Adrenal gland (tissue), 12 donors: Measurements from ENCODE around the gene VWF. TPM values are rescaled to one million over a fixed set of nuclear protein-coding genes. Genes with fewer than 3 reads are reported as not detected.
A peak's percentile ranks its signal among the peaks of the same experiment; 100 is the strongest.

Source experiments
- DNase-seq, 7 donors: peaks; one replicate each; pipeline ENCODE4 v3.0.0-alpha.2; 2019 to 2020
- H3K27ac ChIP-seq, 5 donors: fragments of 200-600 bp; sonication (generic) in 4 of 5; 1 replicate in 3 of 5; 2 replicates in 2 of 5; pipeline versions ENCODE4 v1.5.1 to v1.8.0; 2016 to 2020; ENCODE audit warnings: mild to moderate bottlenecking in 1 of 5
- H3K27me3 ChIP-seq: fragments of 200-600 bp; 2 replicates; pipeline ENCODE4 v1.8.0; 2021
- H3K36me3 ChIP-seq, 2 donors: fragments of 200-600 bp; replicated peaks in 1 of 2; 1 replicate in 1 of 2; 2 replicates in 1 of 2; pipeline versions ENCODE4 v1.5.1 to v1.8.0; 2018 to 2022
- H3K4me1 ChIP-seq, 2 donors: fragments of 200-600 bp; replicated peaks in 1 of 2; 1 replicate in 1 of 2; 2 replicates in 1 of 2; pipeline versions ENCODE4 v1.5.1 to v1.8.0; 2018 to 2021
- H3K4me3 ChIP-seq, 4 donors: fragments of 200-600 bp; sonication (generic) in 3 of 4; one replicate each; pipeline ENCODE4 v1.5.1; 2016 to 2018
- H3K9me3 ChIP-seq, 3 donors: fragments of 200-600 bp; sonication (generic) in 1 of 3; replicated peaks in 1 of 3; 1 replicate in 2 of 3; 2 replicates in 1 of 3; pipeline versions ENCODE4 v1.5.1 to v1.8.0; 2016 to 2021
- POLR2A ChIP-seq, 2 donors: fragments of 450-650 bp; IDR thresholded peaks; one replicate each; pipeline ENCODE4 v1.6.1; 2017; ENCODE audit warnings: antibody characterized with exemption in 2 of 2, mild to moderate bottlenecking in 2 of 2, moderate library complexity in 1 of 2
- WGBS, 4 donors: extraction: QIAGEN DNeasy Blood & Tissue Kit in 2 of 4; methylation state at CpG; one replicate each; pipeline versions ENCODE4 v1.1.5 to v1.1.7; 2013 to 2017; 5-methylcytosine and 5-hydroxymethylcytosine counted together
- intact Hi-C, 2 donors: fragments of 100-400 bp; cut with DNase I; formaldehyde crosslinking; loops; one replicate each; pipeline versions ENCODE4 v1.14.1 to v1.15.0; 2022 to 2023
- polyA plus RNA-seq, 3 donors: library from polyadenylated mRNA; stranded (reverse); fragments of 200-250 nt in 2 of 3; fragments of 350-450 nt in 1 of 3; fragmentation: Illumina TruSeq in 1 of 3; extraction: RNeasy Lipid Tissue Mini Kit (QIAGEN cat#74804) in 1 of 3; gene quantifications; one replicate each; pipeline ENCODE4 v1.2.3, GENCODE V29; 2013 to 2014
- total RNA-seq, 9 donors: library from RNA; depleted of rRNA in 4 of 9; stranded (reverse); fragments of >200 nt in 4 of 9; fragments of 120-200 nt in 1 of 9; fragmentation: NEBNext Ultra II Directional in 1 of 9; extraction: Animal tissue kit (Norgen Biotek cat#: 25700) in 1 of 9; gene quantifications; one replicate each; pipeline versions ENCODE4 v1.1.0 to v1.2.4, GENCODE V29; 2013 to 2023
- TF ChIP-seq, protein P1 (sequence below), 6 experiments: fragments of 450-650 bp in 4 of 6; fragments of 200-600 bp in 2 of 6; sonication (generic) in 1 of 6; IDR thresholded peaks; 1 replicate in 5 of 6; 2 replicates in 1 of 6; pipeline versions ENCODE4 v1.5.1 to v1.8.0; 2016 to 2021; ENCODE audit warnings: antibody characterized with exemption in 6 of 6, mild to moderate bottlenecking in 2 of 6, moderate library complexity in 1 of 6
- donor health status: healthy with polysubstance abuse.
- donor health status: Bipolar disorder and iron deficiency.
- donor health status: DM: yes; HTN: yes; CAD: no.
- donor health status: DM: no; HTN: no; CAD: no.
- donor health status: DM: no; HTN: no; CAD: no.
- donor health status: DM: yes; HTN: yes; CAD: no.

Gene VWF
- total and polyA plus RNA-seq, 12 donors = 2.0 to 60.1 (median 36.2) TPM

DNA sequence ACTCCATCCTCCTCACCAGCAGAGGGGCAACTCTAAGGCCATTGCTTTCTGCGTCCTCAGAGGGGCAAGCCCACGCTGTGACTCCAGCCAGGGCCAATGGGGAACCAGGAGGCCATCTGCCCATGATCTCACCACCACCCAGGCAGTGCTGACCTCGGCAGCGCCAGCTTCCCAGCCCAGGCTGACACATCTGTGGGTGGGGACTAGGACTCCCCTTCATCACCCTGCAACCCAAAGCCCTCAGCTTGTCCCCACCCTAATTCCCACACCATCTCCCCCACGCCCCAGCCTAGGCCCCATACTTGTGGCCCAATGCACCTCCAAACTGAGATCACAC lies 58.6 kb downstream of the VWF start:
- no peaks in the 10 kb centered on the region for H3K4me1 ChIP-seq
- WGBS, 4 donors = 69 to 91% (median 83%) methylated on average over 4 to 5 of the region's 5 CpGs

DNA sequence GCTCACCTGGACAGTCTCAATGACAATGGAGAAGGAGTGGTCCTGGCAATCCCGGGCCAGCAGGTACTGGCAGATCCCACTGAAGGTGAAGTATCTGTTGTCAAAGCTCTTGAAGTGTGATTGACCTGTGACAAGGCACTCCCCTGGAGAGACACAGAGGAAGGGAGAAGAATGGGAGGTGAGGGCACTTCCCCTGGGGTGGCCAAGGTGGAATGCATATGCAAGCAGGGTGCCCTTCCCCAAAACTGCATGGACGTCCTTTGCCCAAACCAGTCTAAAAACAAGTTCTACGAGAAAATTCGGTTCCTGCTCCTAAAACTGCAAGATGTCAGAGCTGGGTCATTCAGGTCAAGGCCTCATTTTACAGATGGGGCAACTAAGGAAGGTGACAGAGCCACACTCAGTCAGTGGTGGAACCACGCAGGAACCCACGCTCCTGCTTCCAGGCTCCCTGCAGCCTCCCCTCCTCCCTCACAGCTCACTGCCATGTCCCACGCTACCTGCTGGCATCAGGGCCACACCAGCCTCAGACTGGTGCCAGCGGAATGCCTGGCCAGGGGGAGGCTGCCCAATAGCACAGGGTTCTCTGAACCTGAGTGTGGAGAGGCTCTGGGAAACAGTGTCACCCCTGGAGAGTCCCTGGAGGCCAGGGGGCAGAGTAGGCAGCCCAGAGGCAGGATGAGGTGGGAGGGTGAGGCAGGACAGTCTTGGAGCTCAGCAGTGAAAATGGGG lies 59.2 kb downstream of the VWF start:
- no peaks in the 10 kb centered on the region for H3K36me3 ChIP-seq
- no peaks in the 10 kb centered on the region for H3K27me3 ChIP-seq
- intact Hi-C loops = loop anchor here in 1 of 2 donors (5.0 kb wide), 1 partner anchor 217 kb away; no protein-coding TSS in a partner anchor
- TF ChIP-seq, protein P1, sequence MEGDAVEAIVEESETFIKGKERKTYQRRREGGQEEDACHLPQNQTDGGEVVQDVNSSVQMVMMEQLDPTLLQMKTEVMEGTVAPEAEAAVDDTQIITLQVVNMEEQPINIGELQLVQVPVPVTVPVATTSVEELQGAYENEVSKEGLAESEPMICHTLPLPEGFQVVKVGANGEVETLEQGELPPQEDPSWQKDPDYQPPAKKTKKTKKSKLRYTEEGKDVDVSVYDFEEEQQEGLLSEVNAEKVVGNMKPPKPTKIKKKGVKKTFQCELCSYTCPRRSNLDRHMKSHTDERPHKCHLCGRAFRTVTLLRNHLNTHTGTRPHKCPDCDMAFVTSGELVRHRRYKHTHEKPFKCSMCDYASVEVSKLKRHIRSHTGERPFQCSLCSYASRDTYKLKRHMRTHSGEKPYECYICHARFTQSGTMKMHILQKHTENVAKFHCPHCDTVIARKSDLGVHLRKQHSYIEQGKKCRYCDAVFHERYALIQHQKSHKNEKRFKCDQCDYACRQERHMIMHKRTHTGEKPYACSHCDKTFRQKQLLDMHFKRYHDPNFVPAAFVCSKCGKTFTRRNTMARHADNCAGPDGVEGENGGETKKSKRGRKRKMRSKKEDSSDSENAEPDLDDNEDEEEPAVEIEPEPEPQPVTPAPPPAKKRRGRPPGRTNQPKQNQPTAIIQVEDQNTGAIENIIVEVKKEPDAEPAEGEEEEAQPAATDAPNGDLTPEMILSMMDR (IDR thresholded peaks at IDR 0.05) = no peak
- no peak for TF ChIP-seq POLR2A (IDR thresholded peaks at IDR 0.05)
- H3K27ac ChIP-seq = no peak overlapping the region
- DNase-seq = no peak
- H3K9me3 ChIP-seq = no peaks in the 10 kb centered on the region
- WGBS, 4 donors = 82 to 90% (median 88%) methylated on average over 5 to 8 of the region's 8 CpGs
- no peak overlapping the region for H3K4me3 ChIP-seq
- H3K4me1 ChIP-seq = no peaks in the 10 kb centered on the region

More for the DNA sequence above, 58.6 kb downstream of the VWF start:
- no peak overlapping the region for H3K4me3 ChIP-seq
- H3K9me3 ChIP-seq = no peaks in the 10 kb centered on the region
- intact Hi-C loops = loop anchor here in 1 of 2 donors (5.0 kb wide), 1 partner anchor 216 kb away; no protein-coding TSS in a partner anchor
- no peaks in the 10 kb centered on the region for H3K27me3 ChIP-seq
- TF ChIP-seq, protein P1 (IDR thresholded peaks at IDR 0.05) = no peak
- TF ChIP-seq POLR2A (IDR thresholded peaks at IDR 0.05) = no peak
- no peak for DNase-seq
- no peak overlapping the region for H3K27ac ChIP-seq
- H3K36me3 ChIP-seq = no peaks in the 10 kb centered on the region

DNA sequence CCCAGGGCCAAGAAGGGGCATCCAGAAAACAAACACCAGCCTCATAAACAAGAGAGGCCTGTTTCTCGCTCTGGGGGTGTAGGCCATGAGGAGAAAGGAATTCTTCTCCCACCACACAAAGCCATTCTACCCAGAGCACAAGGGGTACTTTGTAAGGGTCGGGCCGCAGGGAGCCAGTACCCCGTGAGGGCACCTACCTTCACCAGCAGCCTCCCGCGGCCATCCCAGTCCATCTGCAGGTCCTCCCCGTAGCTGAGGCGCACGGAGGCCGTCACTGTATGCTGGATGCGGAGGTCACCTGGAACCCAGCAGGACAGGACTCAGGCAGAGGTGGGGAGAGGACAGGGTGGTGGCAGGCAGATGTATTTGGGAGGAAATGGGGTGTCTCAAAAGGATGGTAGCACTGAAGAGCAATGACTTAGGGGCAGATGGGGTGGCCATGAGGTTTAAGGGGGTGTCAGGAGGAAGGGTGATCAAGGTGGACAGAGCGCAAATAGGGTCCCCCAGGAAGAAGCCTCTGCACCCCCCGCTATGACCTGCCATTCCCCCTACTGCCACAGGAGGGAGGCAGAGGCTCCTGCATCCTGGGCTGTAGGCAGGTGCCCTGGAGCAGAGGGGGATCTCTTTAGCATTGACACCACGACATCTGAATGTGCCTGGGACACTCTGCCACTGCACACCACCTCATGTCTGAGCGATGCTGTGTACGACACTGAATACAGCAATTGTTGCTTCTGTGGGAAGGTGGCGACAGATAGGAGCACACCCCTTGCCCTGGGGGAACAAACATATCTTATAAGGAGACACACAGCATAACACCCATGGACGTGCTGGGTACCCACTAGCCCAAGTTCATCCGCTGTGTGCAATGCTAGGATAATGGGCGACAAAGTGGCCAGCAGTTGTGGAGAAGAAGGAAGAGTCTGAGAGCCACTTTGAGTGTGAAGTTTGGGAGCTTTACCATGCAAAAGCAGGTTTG lies 61.4 kb downstream of the VWF start:
- Histone ChIP-seq H3K27me3 (no peaks in the 10 kb centered on the region), H3K36me3 (no peaks in the 10 kb centered on the region), H3K27ac (no peak overlapping the region), H3K4me1 (no peaks in the 10 kb centered on the region), H3K4me3 (no peak overlapping the region), H3K9me3 (no peaks in the 10 kb centered on the region)
- peak; percentile 50 to 79 (median 63) for DNase-seq
- intact Hi-C loops = loop anchor here (5.0 kb wide), 2 partner anchors 129 to 219 kb away; no protein-coding TSS in a partner anchor
- WGBS, 4 donors = 42 to 59% (median 55%) methylated on average over 9 to 20 of the region's 20 CpGs
- TF ChIP-seq, protein P1 (IDR thresholded peaks at IDR 0.05) = peak; percentile 79 to 96 (median 90)
- no peak for TF ChIP-seq POLR2A (IDR thresholded peaks at IDR 0.05)

DNA sequence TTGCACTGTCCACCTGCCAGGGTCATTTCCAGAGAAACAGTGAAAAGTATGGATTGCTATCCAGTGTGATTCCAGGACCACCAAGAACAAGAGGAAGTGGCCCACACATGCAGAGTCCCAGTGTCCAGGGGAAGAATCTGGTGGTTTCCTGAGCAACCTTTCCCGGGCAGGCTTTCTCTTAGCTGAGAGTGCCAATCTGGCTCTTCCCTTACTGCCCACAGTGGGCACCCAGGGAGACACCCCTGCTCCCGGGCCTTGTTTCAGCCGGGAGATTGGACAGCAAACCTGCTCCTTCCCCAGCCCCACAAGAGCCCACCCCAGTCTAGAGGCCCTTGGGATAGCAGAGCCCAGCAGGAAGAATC lies 62.1 kb downstream of the VWF start:
- H3K36me3 ChIP-seq = no peaks in the 10 kb centered on the region

More for the DNA sequence above, 62.1 kb downstream of the VWF start:
- Histone ChIP-seq H3K4me3 (no peak overlapping the region), H3K9me3 (no peaks in the 10 kb centered on the region), H3K27ac (no peak overlapping the region), H3K27me3 (no peaks in the 10 kb centered on the region), H3K4me1 (no peaks in the 10 kb centered on the region)
- TF ChIP-seq POLR2A (IDR thresholded peaks at IDR 0.05) = no peak
- TF ChIP-seq, protein P1 (IDR thresholded peaks at IDR 0.05) = no peak
- intact Hi-C loops = loop anchor here (5.0 kb wide), 2 partner anchors 130 to 220 kb away; no protein-coding TSS in a partner anchor
- DNase-seq = no peak
- WGBS, 4 donors = 59 to 79% (median 65%) methylated on average over 2 to 3 of the region's 3 CpGs
